BE2C (cell line): Measurements from ENCODE around the gene EIF3A.

ENCODE experiments used
- DNase-seq: peaks from one replicate; pipeline ENCODE4 v3.0.0-alpha.2; 2020
- H3K27me3 ChIP-seq: fragments of 250-450 bp; sonication (Bioruptor Pico); 2 replicates; pipeline ENCODE4 v1.5.1; 2020; ENCODE audit warnings: mild to moderate bottlenecking
- H3K36me3 ChIP-seq: fragments of 250-450 bp; sonication (Bioruptor Pico); 2 replicates; pipeline ENCODE4 v1.5.1; 2020; ENCODE audit warnings: mild to moderate bottlenecking
- H3K4me1 ChIP-seq: fragments of 250-450 bp; sonication (Bioruptor Pico); 2 replicates; pipeline ENCODE4 v1.5.1; 2020
- H3K4me3 ChIP-seq: 2 replicates; pipeline ENCODE4 v1.5.1; 2011; ENCODE audit warnings: low read depth, low read length
- H3K9me3 ChIP-seq: fragments of 250-450 bp; sonication (Bioruptor Pico); 2 replicates; pipeline ENCODE4 v1.5.1; 2020
- CTCF ChIP-seq: IDR thresholded peaks from 2 replicates; pipeline ENCODE4 v1.5.1; 2012; ENCODE audit warnings: mild to moderate bottlenecking, low read depth, low read length

The EIF3A gene

GRCh38 chr10:119087271-119087882 is 6.8 kb upstream of the EIF3A start:
- H3K27me3 ChIP-seq = no peaks in the 10 kb centered on the region
- H3K9me3 ChIP-seq = no peaks in the 10 kb centered on the region
- no peaks in the 10 kb centered on the region for H3K4me1 ChIP-seq
- H3K4me3 ChIP-seq = no peak overlapping the region
- no peaks in the 10 kb centered on the region for H3K36me3 ChIP-seq
- no peak for TF ChIP-seq CTCF
- peak; percentile 21 for DNase-seq

GRCh38 chr10:119084896-119085295 is 4.3 kb upstream of the EIF3A start:
- Histone ChIP-seq H3K4me3 (no peak overlapping the region), H3K27me3 (no peaks in the 10 kb centered on the region), H3K36me3 (peaks cover 5% of the 10 kb centered on the region), H3K4me1 (no peaks in the 10 kb centered on the region), H3K9me3 (no peaks in the 10 kb centered on the region)
- TF ChIP-seq CTCF = no peak
- no peak for DNase-seq

- Histone ChIP-seq H3K9me3 (no peaks in the 10 kb centered on the region), H3K4me3 (peak overlapping the region; percentile 96), H3K4me1 (peaks cover 5% of the 10 kb centered on the region; the same call in 1 of the 2 replicates), H3K27me3 (no peaks in the 10 kb centered on the region), H3K36me3 (peaks cover 32% of the 10 kb centered on the region)
- TF ChIP-seq CTCF = no peak
- DNase-seq = peak; percentile 66
Measured at GRCh38 chr10:119079599-119080520, 757 bp downstream of the EIF3A start.

- peaks cover 39% of the 10 kb centered on the region for H3K36me3 ChIP-seq
- TF ChIP-seq CTCF = no peak
- H3K9me3 ChIP-seq = no peaks in the 10 kb centered on the region
- H3K4me1 ChIP-seq = peaks cover 5% of the 10 kb centered on the region; the same call in 1 of the 2 replicates
- H3K27me3 ChIP-seq = no peaks in the 10 kb centered on the region
- no peak for DNase-seq
- peak overlapping the region; percentile 96 for H3K4me3 ChIP-seq
Measured at GRCh38 chr10:119078422-119079179, 2.0 kb downstream of the EIF3A start.

- no peaks in the 10 kb centered on the region for H3K9me3 ChIP-seq
- H3K4me3 ChIP-seq = no peak overlapping the region
- H3K4me1 ChIP-seq = peaks cover 5% of the 10 kb centered on the region; the same call in 1 of the 2 replicates
- no peaks in the 10 kb centered on the region for H3K27me3 ChIP-seq
- H3K36me3 ChIP-seq = peaks cover 66% of the 10 kb centered on the region
- DNase-seq = no peak
- TF ChIP-seq CTCF = no peak
Measured at GRCh38 chr10:119073584-119073983, 7.0 kb downstream of the EIF3A start.
